K562 (cell line): ENCODE measurements around the gene CDS2. TPM values are rescaled to one million over a fixed set of nuclear protein-coding genes. Genes with fewer than 3 reads are reported as not detected.

ENCODE experiments used
- CBFA2T2 ChIP-seq: fragments of 450-650 bp; conservative IDR thresholded peaks from 2 replicates; pipeline ENCODE4 v1.6.1; 2017; ENCODE audit warnings: mild to moderate bottlenecking
- ELF2 ChIP-seq: fragments of 250-450 bp; sonication (Bioruptor Pico); IDR thresholded peaks from 2 replicates; pipeline ENCODE4 v1.5.0; 2021; ENCODE audit warnings: mild to moderate bottlenecking
- ESRRA ChIP-seq: fragments of 450-650 bp; IDR thresholded peaks from 2 replicates; pipeline ENCODE4 v1.6.1; 2014; ENCODE audit warnings: low read depth, mild to moderate bottlenecking, moderate library complexity, borderline replicate concordance
- KAT8 ChIP-seq: fragments of 450-650 bp; IDR thresholded peaks from 2 replicates; pipeline ENCODE4 v1.6.1; 2016; ENCODE audit warnings: low read depth, mild to moderate bottlenecking
- MCM7 ChIP-seq, 2 experiments: fragments of 450-650 bp; IDR thresholded peaks; 2 replicates each; pipeline ENCODE4 v1.6.1; 2016 to 2018
- MYNN ChIP-seq, 2 experiments: sonication (generic); formaldehyde crosslinking in 1 of 2; IDR thresholded peaks; 2 replicates each; pipeline versions ENCODE4 v1.5.0 to v1.6.1; 2016 to 2020; ENCODE audit warnings: antibody characterized with exemption in 1 of 2, missing genetic modification reagents in 1 of 2
- NFATC3 ChIP-seq: fragments of 450-650 bp; IDR thresholded peaks from 2 replicates; pipeline ENCODE4 v1.6.1; 2017; ENCODE audit warnings: mild to moderate bottlenecking
- NR2C2 ChIP-seq, 2 experiments: fragments of 200-800 bp in 1 of 2; sonication (Bioruptor generic) in 1 of 2; sonication (generic) in 1 of 2; formaldehyde crosslinking in 1 of 2; IDR thresholded peaks; 2 replicates each; pipeline versions ENCODE4 v1.6.1 to v1.8.0; 2016 to 2022; ENCODE audit warnings: mild to moderate bottlenecking in 1 of 2, missing compliant biosample characterization in 1 of 2, missing genetic modification characterization in 1 of 2, missing genetic modification reagents in 1 of 2
- PML ChIP-seq: IDR thresholded peaks from 2 replicates; pipeline ENCODE4 v1.6.1; 2012; ENCODE audit warnings: low read length, inconsistent platforms
- POLR3G ChIP-seq: IDR thresholded peaks from 2 replicates; pipeline ENCODE4 v1.6.1; 2011; ENCODE audit not compliant: insufficient read length, insufficient replicate concordance; ENCODE audit errors: extremely low read depth
- RAD21 ChIP-seq, 2 experiments: fragments of 250-450 bp in 1 of 2; fragments of 450-650 bp in 1 of 2; sonication (Bioruptor Pico) in 1 of 2; formaldehyde crosslinking in 1 of 2; IDR thresholded peaks in 1 of 2; conservative IDR thresholded peaks in 1 of 2; 2 replicates each; pipeline versions ENCODE4 v1.4.0 to v1.8.0; 2020 to 2022; ENCODE audit warnings: mild to moderate bottlenecking in 2 of 2, moderate library complexity in 1 of 2
- RBBP5 ChIP-seq: fragments of 200-600 bp; sonication (generic); IDR thresholded peaks from 2 replicates; pipeline ENCODE4 v1.6.1; 2012; ENCODE audit warnings: borderline replicate concordance, mild to moderate bottlenecking, low read length, control low read depth, inconsistent platforms; ENCODE audit not compliant: insufficient read depth, poor library complexity, severe bottlenecking
- RFX7 ChIP-seq: fragments of 250-450 bp; sonication (Bioruptor Pico); IDR thresholded peaks from 2 replicates; pipeline ENCODE4 v1.5.1; 2021; ENCODE audit warnings: mild to moderate bottlenecking
- RUNX1 ChIP-seq: sonication (generic); IDR thresholded peaks from 2 replicates; pipeline ENCODE4 v1.6.1; 2016; ENCODE audit warnings: antibody characterized with exemption, low read depth
- SREBF1 ChIP-seq: fragments of 150-350 bp; IDR thresholded peaks from 2 replicates; pipeline ENCODE4 v1.6.1; 2014; ENCODE audit warnings: antibody characterized with exemption, low read depth, low read length, borderline replicate concordance
- SREBF2 ChIP-seq: sonication (generic); formaldehyde crosslinking; IDR thresholded peaks from 2 replicates; pipeline ENCODE4 v1.4.0; 2020; ENCODE audit warnings: mild to moderate bottlenecking, missing genetic modification reagents
- SRSF1 ChIP-seq: fragments of 200-400 bp; formaldehyde crosslinking; IDR thresholded peaks from 2 replicates; pipeline ENCODE4 v1.6.1; 2017; ENCODE audit warnings: mild to moderate bottlenecking, low read depth, low read length, moderate library complexity
- STAT6 ChIP-seq: sonication (generic); formaldehyde crosslinking; IDR thresholded peaks from 2 replicates; pipeline ENCODE4 v1.8.1; 2023; ENCODE audit warnings: mild to moderate bottlenecking, missing genetic modification reagents
- TAF15 ChIP-seq: fragments of 200-400 bp; formaldehyde crosslinking; IDR thresholded peaks from 2 replicates; pipeline ENCODE4 v1.6.1; 2017; ENCODE audit warnings: mild to moderate bottlenecking, low read depth, low read length, moderate library complexity
- U2AF1 ChIP-seq: fragments of 200-400 bp; formaldehyde crosslinking; optimal IDR thresholded peaks from 2 replicates; pipeline ENCODE3; 2017; ENCODE audit warnings: mild to moderate bottlenecking, low read depth, low read length, moderate library complexity
- ZBTB26 ChIP-seq: fragments of 450-650 bp; formaldehyde crosslinking; IDR thresholded peaks from 2 replicates; pipeline ENCODE4 v1.4.0; 2022; ENCODE audit warnings: missing genetic modification characterization
- ZC3H11A ChIP-seq: IDR thresholded peaks from 2 replicates; pipeline ENCODE4 v1.6.1; 2012; ENCODE audit warnings: low read depth, low read length, improper control_type of control experiment
- ZKSCAN1 ChIP-seq: fragments of 150-350 bp; IDR thresholded peaks from 2 replicates; pipeline ENCODE4 v1.6.1; 2016; ENCODE audit warnings: low read depth, low read length
- ZKSCAN3 ChIP-seq: fragments of 250-450 bp; sonication (Bioruptor Pico); IDR thresholded peaks from 2 replicates; pipeline ENCODE4 v1.4.0; 2020
- ZNF3 ChIP-seq: fragments of 250-450 bp; sonication (Bioruptor Pico); IDR thresholded peaks from 2 replicates; pipeline ENCODE4 v1.5.0; 2021; ENCODE audit warnings: mild to moderate bottlenecking, moderate library complexity
- ZNF586 ChIP-seq: fragments of 450-650 bp; formaldehyde crosslinking; conservative IDR thresholded peaks from 2 replicates; pipeline ENCODE4 v1.4.0; 2020; ENCODE audit warnings: mild to moderate bottlenecking, moderate library complexity
- ZNF695 ChIP-seq: fragments of 450-650 bp; formaldehyde crosslinking; IDR thresholded peaks from 2 replicates; pipeline ENCODE4 v1.4.0; 2020; ENCODE audit warnings: mild to moderate bottlenecking, moderate library complexity
- ZZZ3 ChIP-seq: fragments of 450-650 bp; IDR thresholded peaks from 2 replicates; pipeline ENCODE4 v1.6.1; 2016; ENCODE audit warnings: antibody characterized with exemption, mild to moderate bottlenecking, moderate library complexity
- polyA plus RNA-seq, 8 experiments: library from polyadenylated mRNA; depleted of rRNA in 4 of 8; stranded (reverse) in 5 of 8; unstranded in 3 of 8; fragments of >200 nt; fragmentation: Nextera tagmentation in 2 of 8; fragmentation: Illumina TruSeq in 1 of 8; extraction: Ambion mirVana in 2 of 8; extraction: Trizol in 1 of 8; gene quantifications; 2 replicates each; pipeline versions ENCODE4 v1.2.1 to v1.2.3, GENCODE V29; 2011 to 2014; ENCODE audit warnings: inconsistent platforms in 1 of 8, missing spikeins in 1 of 8
- total RNA-seq, 7 experiments: library from RNA; depleted of rRNA in 6 of 7; stranded (reverse); fragments of >200 nt in 6 of 7; fragmentation: Illumina TruSeq in 2 of 7; extraction: Trizol in 2 of 7; gene quantifications; 2 replicates each; pipeline versions ENCODE4 v1.2.1 to v1.2.3, GENCODE V29; 2011 to 2021; ENCODE audit warnings: low replicate concordance in 1 of 7

The CDS2 gene
- total and polyA plus RNA-seq, 9 of the 15 experiments (the other 6 are each of a cell fraction or from before 2014, with no cell fraction given) = 6.4 to 46.4 (median 12.2) TPM

GRCh38 chr20:5119435-5120184, 7.2 kb upstream of the CDS2 start, which contains the start of gene PCNA (continued):
- TF ChIP-seq POLR3G (no peak), NR2C2 (CRISPR knock-in tag; IDR thresholded peaks at IDR 0.05) (peak; percentile 86), NR2C2 (tag; IDR thresholded peaks at IDR 0.05) (peak; percentile 88), STAT6 (peak; percentile 51; the same call in 1 of the 2 replicates), SREBF1 (no peak), KAT8 (no peak), ESRRA (no peak), ZKSCAN3 (CRISPR knock-in tag) (no peak), ZNF695 (CRISPR knock-in tag) (no peak), MCM7 (IDR thresholded peaks at IDR 0.05) (no peak), TAF15 (no peak), ZNF586 (CRISPR knock-in tag) (no peak), RAD21 (CRISPR knock-in tag; conservative IDR thresholded peaks at IDR 0.05 in 1 of 2, IDR thresholded peaks at IDR 0.05 in 1 of 2) (no peak), NFATC3 (no peak), ZKSCAN1 (no peak), CBFA2T2 (no peak), RBBP5 (no peak), RUNX1 (no peak), SREBF2 (CRISPR knock-in tag) (no peak), MYNN (IDR thresholded peaks at IDR 0.05) (no peak), MYNN (CRISPR knock-in tag; IDR thresholded peaks at IDR 0.05) (no peak), PML (peak; percentile 84), U2AF1 (no peak), RFX7 (CRISPR knock-in tag) (no peak), ZC3H11A (no peak), ZZZ3 (no peak), ZNF3 (CRISPR knock-in tag) (no peak), ELF2 (no peak), SRSF1 (no peak), ZBTB26 (CRISPR knock-in tag) (no peak)
